GM19452 (cell line): Measurements from ENCODE around the gene YTHDF1.
"Not testable (repeated sequence)": the region's sequence is repeated elsewhere in the genome, so short reads cannot be mapped to it uniquely, and the experiment has no call there.

ENCODE experiments used
- ATAC-seq: cut with Tn5 transposase; IDR thresholded peaks from one replicate; pipeline ENCODE4 v1.9.1; 2021; ENCODE audit not compliant: unreplicated experiment

YTHDF1 gene

GRCh38 chr20:63173552-63174191 is 42.3 kb downstream of the YTHDF1 start:
- no peak for ATAC-seq

- no peak for ATAC-seq
Observed at GRCh38 chr20:63172726-63173125, 43.2 kb downstream of the YTHDF1 start.

- no peak for ATAC-seq
Observed at GRCh38 chr20:63171991-63172390, 43.9 kb downstream of the YTHDF1 start.

GRCh38 chr20:63169681-63170080 is 46.2 kb downstream of the YTHDF1 start:
- ATAC-seq, result no peak

GRCh38 chr20:63168861-63169260 is 47.1 kb downstream of the YTHDF1 start:
- no peak for ATAC-seq

GRCh38 chr20:63167918-63168520 is 47.9 kb downstream of the YTHDF1 start:
- no peak for ATAC-seq

GRCh38 chr20:63167026-63167917 is 48.7 kb downstream of the YTHDF1 start:
- ATAC-seq, result no peak

GRCh38 chr20:63166193-63167020 is 49.5 kb downstream of the YTHDF1 start:
- no peak for ATAC-seq

GRCh38 chr20:63165356-63166192 is 50.4 kb downstream of the YTHDF1 start:
- ATAC-seq, result no peak

- no peak for ATAC-seq
Observed at GRCh38 chr20:63164484-63165355, 51.2 kb downstream of the YTHDF1 start.

GRCh38 chr20:63163596-63164483 is 52.1 kb downstream of the YTHDF1 start:
- ATAC-seq, result no peak

- ATAC-seq, result no peak
Observed at GRCh38 chr20:63163171-63163570, 52.8 kb downstream of the YTHDF1 start.

GRCh38 chr20:63162206-63162795 is 53.6 kb downstream of the YTHDF1 start:
- ATAC-seq, result no peak

- ATAC-seq, result no peak
Observed at GRCh38 chr20:63161176-63161651, 54.7 kb downstream of the YTHDF1 start.

GRCh38 chr20:63160641-63161175 is 55.2 kb downstream of the YTHDF1 start:
- no peak for ATAC-seq

- ATAC-seq, result no peak
Observed at GRCh38 chr20:63159826-63160640, 55.9 kb downstream of the YTHDF1 start.

- ATAC-seq, result not testable (repeated sequence)
Observed at GRCh38 chr20:63159251-63159650, 56.7 kb downstream of the YTHDF1 start.
